NCI-H748 (cell line): Measurements from ENCODE around the gene PLIN1.
A peak's percentile ranks its signal among the peaks of the same experiment; 100 is the strongest.
"Not testable (repeated sequence)": the region's sequence is repeated elsewhere in the genome, so short reads cannot be mapped to it uniquely, and the experiment has no call there.

Experiments used
- DNase-seq: peaks from one replicate; lab custom pipeline; 2025; ENCODE audit not compliant: unreplicated experiment; lab: John Stamatoyannopoulos, UW

The PLIN1 gene, protein sequence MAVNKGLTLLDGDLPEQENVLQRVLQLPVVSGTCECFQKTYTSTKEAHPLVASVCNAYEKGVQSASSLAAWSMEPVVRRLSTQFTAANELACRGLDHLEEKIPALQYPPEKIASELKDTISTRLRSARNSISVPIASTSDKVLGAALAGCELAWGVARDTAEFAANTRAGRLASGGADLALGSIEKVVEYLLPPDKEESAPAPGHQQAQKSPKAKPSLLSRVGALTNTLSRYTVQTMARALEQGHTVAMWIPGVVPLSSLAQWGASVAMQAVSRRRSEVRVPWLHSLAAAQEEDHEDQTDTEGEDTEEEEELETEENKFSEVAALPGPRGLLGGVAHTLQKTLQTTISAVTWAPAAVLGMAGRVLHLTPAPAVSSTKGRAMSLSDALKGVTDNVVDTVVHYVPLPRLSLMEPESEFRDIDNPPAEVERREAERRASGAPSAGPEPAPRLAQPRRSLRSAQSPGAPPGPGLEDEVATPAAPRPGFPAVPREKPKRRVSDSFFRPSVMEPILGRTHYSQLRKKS

DNA sequence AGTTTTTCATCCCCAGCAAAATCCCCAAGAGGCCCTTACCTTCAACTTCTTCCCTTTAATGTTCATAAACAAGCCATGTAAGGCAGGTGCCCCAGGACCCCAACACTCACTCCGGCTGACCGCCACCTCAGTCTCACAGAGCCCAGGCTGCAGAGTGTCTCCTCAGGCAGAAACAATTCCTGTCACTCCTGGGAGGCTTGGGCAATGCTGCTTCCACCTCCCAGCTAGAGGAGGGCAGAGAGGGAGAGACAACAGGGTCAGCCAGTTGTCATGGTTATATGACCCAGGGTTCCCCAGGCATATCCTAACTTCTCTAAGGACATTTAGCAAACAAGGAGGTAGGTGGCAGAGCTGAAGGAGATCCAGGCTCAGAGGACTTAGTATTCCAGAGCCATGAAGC is at the start of gene PLIN1:
Gene PLIN1 (minus strand): TSS at position 156 of the 400 bp plus-strand sequence. CDS start 1,878 bp downstream, outside the sequence.
- no peak for DNase-seq

DNA sequence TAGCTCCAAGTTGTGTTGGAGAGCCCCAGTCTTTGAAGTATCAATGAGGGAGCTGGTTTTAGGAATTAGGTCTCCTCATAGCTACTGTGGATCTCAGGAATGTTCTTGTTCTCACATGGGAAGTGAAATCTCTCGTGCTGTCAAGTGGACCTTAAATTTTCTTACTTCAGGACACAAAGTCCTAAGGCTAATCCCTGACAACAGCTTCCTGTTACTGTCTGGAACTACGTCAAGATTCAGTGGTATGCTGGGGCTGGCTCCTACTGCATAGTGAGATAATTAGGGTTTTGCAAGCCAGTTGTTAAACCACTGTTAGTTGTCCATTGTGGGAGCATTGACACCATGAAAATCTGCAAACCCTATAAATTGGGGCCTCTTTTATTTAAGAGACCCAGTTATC is 49.1 kb upstream of the PLIN1 start:
- no peak for DNase-seq

DNA sequence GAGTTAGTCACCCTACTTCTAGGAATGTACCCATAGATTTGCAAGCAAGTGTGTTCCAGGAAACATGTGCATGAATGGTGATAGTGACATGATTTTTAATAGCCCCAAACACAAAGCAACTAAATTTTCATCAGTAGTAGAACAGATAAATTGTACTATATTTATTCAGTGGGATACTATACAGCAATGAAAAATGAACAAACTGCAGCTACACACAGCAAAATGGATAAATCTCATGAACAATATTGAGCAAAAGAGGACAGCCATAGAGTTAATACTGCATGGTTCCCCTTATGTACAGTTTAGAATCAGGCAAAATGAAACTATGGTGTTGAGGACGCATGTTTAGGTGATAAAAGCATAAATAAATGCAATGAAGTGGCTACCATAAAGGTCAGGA is 45.9 kb upstream of the PLIN1 start:
- DNase-seq = no peak

DNA sequence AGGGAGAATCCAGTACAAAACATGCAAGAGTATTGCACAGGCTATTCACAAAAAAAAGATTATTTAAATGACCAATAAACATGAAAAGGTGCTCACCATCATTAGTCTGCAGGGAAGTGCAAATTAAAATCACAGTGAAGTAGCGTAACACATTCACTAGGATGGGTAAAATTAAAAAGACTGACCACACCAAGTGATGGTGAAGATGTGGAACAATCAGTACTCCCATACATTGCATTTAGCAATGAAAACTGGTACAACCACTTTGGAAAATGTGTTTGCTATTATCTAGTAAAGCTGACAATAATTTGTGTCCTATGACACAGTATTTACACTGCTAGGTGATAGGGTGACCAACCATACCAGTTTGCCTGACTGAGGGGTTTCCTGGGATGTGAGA is 45.5 kb upstream of the PLIN1 start:
- DNase-seq = no peak

DNA sequence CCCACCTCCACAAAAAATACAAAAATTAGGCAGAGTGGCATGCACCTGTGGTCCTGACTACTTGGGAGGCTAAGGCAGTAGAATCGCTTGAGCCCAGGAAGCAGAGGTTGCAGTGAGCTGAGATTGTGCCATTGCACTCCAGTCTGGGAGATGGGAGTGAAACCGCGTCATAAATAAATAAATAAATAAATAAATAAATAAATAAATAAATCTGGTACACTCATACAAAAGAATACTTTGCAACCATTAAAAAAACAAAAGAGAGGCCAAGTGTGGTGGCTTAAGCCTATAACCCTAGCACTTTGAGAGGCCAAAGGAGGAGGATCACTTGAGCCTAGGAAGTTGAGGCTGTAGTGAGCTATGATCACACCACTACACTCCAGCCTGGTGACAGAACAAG is 43.9 kb upstream of the PLIN1 start:
- no peak for DNase-seq

DNA sequence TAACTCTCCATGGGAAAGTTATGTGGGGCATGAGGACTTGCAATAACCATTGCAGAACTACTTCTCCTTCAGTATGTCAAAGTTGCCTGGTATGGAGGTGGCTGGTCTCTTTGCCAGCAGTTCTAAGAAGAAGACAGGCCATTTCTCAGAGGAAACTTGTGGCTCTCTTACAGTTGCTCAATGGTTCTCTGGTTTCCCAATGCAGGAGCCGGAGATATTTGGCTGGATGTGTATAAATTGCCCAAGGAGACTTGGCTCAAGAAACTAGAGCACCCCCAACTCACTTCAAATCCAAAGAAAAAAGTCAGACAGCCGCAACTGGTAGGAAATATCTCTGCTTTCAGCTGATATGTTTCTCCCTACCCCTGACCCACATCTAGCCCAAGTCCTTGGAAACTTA is 35.6 kb upstream of the PLIN1 start:
- no peak for DNase-seq

DNA sequence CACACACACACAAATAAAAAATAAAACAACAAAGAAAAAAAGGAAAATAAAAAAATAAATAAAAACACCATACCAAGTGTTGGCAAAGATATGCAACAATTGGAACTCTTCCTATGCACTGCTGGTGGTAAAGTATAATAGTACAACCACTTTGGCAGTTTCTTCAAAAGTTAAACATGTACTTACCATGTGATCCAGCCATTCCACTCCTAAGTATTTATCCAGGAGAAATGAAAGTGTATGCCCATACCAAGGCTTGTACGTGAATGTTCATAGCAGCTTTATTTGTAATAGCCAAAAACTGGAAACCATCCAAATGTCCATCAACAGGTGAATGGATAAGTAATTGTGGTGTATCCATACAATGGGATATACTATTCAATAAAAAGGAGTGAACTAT is 28.4 kb upstream of the PLIN1 start:
- peak; percentile 53 for DNase-seq

DNA sequence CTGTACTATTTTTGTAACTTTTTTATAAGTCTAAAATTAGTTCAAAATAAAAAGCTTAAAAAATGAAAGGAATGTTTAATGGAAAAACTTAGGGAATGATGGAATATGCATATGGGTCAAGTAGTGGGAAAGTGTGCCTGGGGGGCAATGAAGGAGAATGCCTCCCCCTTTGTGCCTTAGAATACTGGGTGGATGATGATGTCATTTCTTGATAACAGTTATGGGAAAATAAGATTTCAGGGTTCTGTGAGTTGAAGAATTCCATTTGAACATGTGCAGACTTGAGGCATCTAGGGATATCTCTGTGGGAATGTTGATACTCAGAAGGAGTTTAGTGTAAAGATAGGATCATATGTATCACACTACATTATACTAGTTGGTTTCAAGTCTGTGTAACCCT is 25.2 kb upstream of the PLIN1 start:
- DNase-seq = no peak

DNA sequence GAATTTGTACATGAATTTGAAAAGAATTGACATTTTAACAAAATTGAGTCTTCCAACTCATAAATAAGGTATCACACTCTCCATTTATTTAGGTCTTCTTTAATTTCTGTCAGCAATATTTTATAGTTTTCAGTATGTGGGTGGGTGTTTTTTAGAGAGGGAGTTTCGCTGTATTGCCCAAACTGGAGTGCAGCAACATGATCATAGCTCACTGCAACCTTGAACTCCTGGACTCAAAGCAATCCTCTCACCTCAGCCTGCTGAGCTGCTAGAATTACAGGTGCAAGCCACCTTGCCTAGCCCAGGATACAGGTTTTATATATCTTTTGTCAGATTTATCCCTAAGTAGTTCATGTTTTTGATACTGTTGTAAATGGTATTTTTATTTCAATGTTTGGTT is 16.0 kb upstream of the PLIN1 start:
- no peak for DNase-seq

DNA sequence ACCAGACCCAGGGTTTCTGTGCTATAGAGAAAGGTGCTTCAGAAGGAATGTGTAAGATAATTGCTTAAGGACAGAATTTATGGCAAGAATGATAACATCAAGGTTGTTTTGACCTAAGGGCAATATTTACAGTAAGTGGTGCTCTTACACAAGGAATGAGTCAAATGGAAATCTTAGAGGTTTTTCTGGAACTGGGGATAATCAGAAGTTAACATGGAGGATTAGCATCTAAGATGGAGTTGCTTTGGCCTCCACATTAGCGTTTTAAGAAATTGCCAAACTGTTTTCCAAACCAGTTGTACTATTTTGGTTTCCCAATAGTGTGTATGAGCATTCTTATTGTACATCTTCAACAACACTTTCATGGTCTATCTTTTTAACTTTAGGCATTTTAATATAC is 14.5 kb upstream of the PLIN1 start:
- DNase-seq = no peak

DNA sequence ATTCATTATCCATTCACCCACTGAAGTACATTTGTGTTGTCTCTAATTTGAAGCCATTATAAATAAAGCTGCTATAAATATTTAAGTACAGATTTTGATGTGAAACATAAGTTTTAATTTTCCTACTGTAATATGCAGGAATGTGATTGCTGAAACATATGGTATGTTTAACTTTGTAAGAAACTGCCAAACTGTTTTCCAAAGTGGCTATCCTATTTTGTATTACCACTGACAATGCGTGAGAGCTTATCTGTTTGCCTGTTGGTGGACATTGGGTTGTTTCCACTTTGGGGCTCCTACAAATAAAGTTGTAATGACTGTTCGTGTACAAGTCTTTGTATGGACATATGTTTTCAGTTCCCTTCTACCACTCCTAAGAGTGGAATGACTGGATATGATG is 13.9 kb upstream of the PLIN1 start:
- DNase-seq = no peak

DNA sequence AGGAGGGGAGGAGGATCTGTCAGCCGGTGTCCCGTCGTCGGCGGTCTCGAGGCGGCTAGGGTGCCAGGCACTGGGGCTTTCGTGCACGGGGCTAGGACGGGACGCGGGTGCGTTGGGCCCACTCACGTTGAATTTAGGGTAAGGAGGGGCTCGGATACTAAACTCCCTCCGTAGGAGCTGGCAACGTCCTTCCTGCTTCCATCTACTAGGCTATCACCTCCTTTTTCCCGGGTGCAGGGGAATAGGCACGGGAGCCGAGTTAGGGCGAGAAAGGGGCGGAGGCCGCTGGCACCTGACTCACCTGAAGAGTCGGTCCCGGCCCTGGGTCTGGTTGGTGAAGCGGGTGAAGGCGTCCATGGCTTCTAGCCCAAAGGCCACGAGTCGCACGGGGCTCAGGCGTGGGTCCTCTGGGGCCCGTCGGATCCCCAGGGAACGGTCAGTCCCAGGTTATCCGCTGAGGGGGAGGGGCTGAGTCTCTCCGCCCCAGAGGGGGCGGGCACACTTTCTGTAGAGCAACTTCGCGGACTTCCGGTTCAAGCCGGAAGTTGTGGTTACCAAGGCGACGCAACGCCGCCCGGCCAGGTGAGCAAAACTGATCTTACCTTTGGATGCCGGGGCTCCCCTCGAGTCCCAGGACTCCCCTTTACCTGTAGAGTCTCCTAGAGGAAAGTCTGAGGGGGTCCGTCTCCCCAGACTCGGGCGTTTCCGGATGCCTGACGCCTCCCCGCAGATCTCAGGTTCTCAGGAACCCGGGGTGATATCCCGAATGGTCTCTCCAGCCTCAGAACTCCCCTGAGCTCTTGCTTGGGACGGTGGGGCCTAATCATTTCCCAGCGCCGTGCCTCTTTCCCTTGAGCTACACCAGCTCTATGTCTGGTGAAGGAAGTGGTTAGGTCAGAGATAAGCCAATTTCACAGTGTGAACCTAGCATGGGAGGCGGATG is 11.4 kb upstream of the PLIN1 start, which contains the start of the genes PEX11A and WDR93:
Gene PEX11A (minus strand): TSS at position 479 of the 943 bp plus-strand sequence. CDS start 122 bp downstream, at position 357.
Gene WDR93 (plus strand): TSS at position 536 of the 943 bp plus-strand sequence. CDS start 10,936 bp downstream, outside the sequence.
- DNase-seq = peak; percentile 86

DNA sequence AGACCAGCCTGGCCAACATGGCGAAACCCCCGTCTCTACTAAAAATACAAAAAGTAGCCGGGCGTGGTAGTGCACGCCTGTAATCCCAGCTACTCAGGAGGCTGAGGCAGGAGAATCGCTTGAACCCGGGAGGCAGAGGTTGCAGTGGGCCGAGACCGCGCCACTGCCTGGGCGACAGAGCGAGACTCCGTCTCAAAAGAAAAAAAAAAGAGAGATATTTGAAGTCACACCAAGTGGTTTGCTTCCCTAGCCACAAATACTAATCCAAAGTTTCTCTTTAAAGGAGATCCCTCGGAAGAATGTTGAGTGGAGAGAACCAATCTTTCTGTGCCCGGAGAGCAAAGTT is 10.7 kb upstream of the PLIN1 start:
- DNase-seq = not testable (repeated sequence)

DNA sequence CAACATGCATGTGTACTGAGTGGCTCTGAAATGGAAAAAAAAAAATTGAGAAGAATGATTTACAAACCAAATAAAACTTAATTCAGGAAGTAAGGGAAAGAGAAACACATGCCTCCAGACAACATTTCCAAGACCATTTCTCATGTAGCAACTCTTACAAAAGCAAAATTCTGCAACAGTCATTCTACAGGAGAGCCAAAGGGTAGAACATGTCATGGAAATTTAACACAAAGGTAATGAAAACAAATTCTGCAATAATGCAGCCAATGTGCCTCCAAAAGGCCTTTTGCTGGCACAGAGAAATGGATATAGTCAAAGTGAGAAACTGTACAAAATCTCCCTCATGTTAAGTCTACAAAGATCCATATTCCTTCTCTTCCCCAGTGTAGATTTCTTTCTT is 7.4 kb upstream of the PLIN1 start:
- no peak for DNase-seq

DNA sequence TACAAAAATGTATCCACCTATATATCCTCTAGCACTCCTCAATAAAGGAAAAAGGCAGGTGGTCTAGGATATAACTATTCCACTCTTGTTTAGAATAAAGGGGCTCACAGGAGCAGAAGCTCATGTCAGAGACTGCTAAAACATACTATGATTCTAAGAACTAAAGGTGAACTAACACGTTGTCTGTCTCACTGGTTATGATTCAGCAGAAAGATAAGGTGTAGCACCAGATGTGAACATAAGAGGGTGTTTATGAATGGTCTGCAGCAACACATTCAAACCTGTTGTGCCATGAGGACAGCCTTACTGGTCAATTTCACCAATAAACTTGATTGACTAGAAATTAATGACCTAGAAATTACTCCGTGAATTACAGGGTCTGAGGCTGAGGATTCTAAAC is 6.8 kb upstream of the PLIN1 start:
- no peak for DNase-seq

DNA sequence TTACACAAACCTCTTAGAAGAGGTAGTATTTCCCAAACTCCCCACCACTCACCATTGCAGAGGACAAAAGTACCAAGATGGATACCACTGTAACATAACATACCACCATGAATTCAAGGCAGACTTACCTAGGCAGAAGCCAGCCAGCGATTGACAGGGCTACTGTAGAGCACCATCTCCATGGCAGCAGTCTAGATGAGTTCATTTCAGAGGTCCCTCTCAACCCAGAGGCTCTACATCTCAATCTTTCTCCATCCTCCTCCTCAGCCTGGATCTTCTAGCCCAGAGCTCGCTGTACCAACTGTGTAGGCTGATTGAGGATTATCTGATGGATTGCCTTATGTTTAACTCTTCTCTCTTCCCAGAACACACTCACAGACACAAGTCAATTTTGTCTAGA is 2.0 kb upstream of the PLIN1 start:
- DNase-seq = no peak

DNA sequence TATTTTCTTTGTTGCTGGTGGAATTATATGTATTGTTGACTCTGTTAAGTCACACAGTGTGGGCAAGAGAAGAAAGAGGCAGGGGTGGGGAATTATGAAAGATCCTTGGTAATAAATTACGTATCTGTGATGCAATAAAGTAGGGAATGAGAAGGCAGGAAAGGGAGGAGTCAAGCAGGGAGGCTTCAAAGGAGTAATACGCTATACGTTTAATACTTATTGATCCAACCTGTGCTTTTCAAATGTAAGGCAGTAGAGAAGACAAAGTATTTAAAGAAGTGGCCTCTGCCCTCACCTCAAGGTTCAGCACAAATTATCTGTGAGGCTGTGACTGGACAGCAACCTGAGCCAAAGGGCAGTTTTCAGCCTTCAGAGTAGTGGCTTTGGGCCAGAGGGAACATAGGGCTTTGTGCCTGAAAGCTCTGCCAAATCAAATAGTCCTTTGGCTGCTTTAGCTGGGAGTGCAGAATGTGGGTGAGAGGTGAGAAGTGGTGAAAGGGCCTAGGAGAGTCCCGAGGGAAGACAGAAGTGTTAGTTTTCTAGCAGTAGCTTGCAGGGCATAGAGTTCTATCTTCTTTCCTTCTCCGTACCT is 1.2 kb upstream of the PLIN1 start:
- DNase-seq = no peak

DNA sequence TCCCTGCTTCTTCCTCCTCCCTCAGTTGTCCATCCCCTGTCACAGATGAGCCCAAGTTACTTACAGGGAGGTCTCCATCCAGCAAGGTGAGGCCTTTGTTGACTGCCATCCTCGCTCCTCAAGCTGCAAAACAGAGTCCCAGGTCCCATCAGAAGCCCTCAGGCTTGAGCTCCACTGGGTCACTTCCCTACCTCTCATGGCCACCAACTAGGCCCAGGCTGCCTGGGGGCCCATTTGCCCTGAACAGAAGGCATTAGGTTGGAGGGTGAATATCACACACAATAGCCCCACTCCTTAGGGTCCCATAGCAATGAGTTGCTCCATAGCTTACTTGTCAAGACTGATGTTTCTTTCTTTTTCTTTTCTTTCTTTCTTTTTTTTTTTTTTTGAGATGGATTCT is 1.8 kb downstream of the PLIN1 start:
- no peak for DNase-seq

DNA sequence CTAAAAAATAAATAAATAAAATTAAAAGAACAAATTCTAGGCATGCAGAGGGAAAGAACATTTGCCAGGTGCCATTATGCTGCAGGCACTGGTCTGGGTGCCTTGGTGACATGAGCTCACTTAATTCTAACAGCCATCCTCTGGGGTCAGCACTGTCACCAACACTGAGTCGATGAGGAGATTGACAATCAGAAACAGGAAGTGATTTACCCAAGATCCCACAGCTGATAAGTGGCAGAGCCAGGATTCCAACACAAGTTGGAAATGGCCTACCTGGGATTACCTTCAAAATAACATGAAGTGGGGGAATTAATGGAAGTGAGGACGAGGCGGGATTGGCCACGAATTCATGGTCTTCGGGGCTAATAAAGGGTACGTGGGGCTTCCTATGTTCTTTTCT is 3.6 kb downstream of the PLIN1 start:
- no peak for DNase-seq

DNA sequence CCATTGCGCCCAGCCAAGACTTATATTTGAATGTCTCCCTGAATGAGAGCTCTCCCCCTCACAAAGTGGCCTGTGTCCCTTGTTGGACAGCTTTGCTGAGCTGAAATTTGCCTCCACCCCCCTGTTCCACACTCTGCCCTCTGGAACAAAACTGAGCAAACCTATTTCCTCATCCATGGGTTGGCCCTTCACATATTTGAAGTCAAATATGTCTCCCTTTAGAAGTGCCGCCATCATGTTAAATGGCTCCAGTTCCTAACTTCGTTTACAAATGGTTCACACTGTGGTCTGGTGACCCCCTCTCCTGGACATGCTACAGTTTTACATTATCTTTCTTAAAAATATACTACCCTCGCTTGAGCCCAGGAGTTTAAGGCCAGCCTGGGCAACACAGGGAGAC is 4.6 kb downstream of the PLIN1 start:
- DNase-seq = no peak

DNA sequence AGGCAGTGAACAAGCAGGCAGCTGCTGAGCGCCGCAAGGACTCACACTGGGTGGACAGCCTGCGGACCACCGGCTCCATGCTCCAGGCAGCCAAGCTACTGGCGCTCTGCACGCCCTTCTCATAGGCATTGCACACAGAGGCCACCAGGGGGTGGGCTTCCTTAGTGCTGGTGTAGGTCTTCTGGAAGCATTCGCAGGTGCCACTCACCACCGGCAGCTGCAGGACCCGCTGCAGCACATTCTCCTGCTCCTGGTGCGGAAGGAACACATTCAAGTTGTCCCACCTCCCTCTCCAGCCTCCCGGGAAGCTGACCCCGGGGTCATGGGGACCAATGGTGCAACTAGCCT is 6.0 kb downstream of the PLIN1 start:
- DNase-seq = peak; percentile 39
